SK-N-SH treated with all-trans-retinoic acid at 6 μM for 48 hours (cell line): ENCODE data around the gene TRPV4.
A peak's percentile ranks its signal among the peaks of the same experiment; 100 is the strongest.

Source experiments
- ATAC-seq: fragments of 200-7000 bp; cut with Tn5 transposase; 3 replicates; pipeline ENCODE4 v1.9.1; 2020; ENCODE audit warnings: mild to moderate bottlenecking, moderate library complexity
- ARNTL ChIP-seq: fragments of 450-650 bp; formaldehyde crosslinking; IDR thresholded peaks from 2 replicates; pipeline ENCODE4 v1.5.0; 2020; ENCODE audit warnings: low read depth, mild to moderate bottlenecking, moderate library complexity, borderline replicate concordance
- BACH2 ChIP-seq: fragments of 250-450 bp; sonication (Bioruptor Pico); IDR thresholded peaks from 2 replicates; pipeline ENCODE4 v1.9.0; 2021; ENCODE audit warnings: mild to moderate bottlenecking, borderline replicate concordance
- CSDC2 ChIP-seq: fragments of 250-450 bp; sonication (Bioruptor Pico); IDR thresholded peaks from 2 replicates; pipeline ENCODE4 v1.5.0; 2020; ENCODE audit warnings: mild to moderate bottlenecking, moderate library complexity
- GLIS3 ChIP-seq: fragments of 250-450 bp; sonication (Bioruptor Pico); IDR thresholded peaks from 2 replicates; pipeline ENCODE4 v1.5.0; 2020; ENCODE audit warnings: mild to moderate bottlenecking, moderate library complexity
- ISL1 ChIP-seq: fragments of 250-450 bp; sonication (Bioruptor Pico); IDR thresholded peaks from 2 replicates; pipeline ENCODE4 v2.1.2; 2022; ENCODE audit warnings: mild to moderate bottlenecking, moderate library complexity
- OSR1 ChIP-seq: fragments of 250-450 bp; sonication (Bioruptor Pico); IDR thresholded peaks from 2 replicates; pipeline ENCODE4 v1.8.0; 2022; ENCODE audit warnings: moderate library complexity, mild to moderate bottlenecking, inconsistent platforms
- PATZ1 ChIP-seq: fragments of 250-450 bp; sonication (Bioruptor Pico); IDR thresholded peaks from 2 replicates; pipeline ENCODE4 v1.8.0; 2020; ENCODE audit warnings: mild to moderate bottlenecking, moderate library complexity, borderline replicate concordance
- POU6F1 ChIP-seq: fragments of 250-450 bp; sonication (Bioruptor Pico); IDR thresholded peaks from 2 replicates; pipeline ENCODE4 v1.8.0; 2021; ENCODE audit warnings: low read depth, mild to moderate bottlenecking, moderate library complexity, borderline replicate concordance
- PPARA ChIP-seq: fragments of 250-450 bp; sonication (Bioruptor Pico); IDR thresholded peaks from 2 replicates; pipeline ENCODE4 v1.5.0; 2020; ENCODE audit warnings: mild to moderate bottlenecking, borderline replicate concordance
- RARB ChIP-seq: fragments of 250-450 bp; sonication (Bioruptor Pico); IDR thresholded peaks from 2 replicates; pipeline ENCODE4 v1.8.0; 2021; ENCODE audit warnings: mild to moderate bottlenecking, moderate library complexity
- SNAI2 ChIP-seq: fragments of 250-450 bp; sonication (Bioruptor Pico); IDR thresholded peaks from 2 replicates; pipeline ENCODE4 v1.5.0; 2020; ENCODE audit warnings: mild to moderate bottlenecking, moderate library complexity
- TCF4 ChIP-seq: fragments of 250-450 bp; sonication (Bioruptor Pico); IDR thresholded peaks from 2 replicates; pipeline ENCODE4 v1.8.0; 2021; ENCODE audit warnings: mild to moderate bottlenecking, moderate library complexity, borderline replicate concordance
- TOX ChIP-seq: fragments of 250-450 bp; sonication (Bioruptor Pico); IDR thresholded peaks from 2 replicates; pipeline ENCODE4 v1.8.0; 2021; ENCODE audit warnings: mild to moderate bottlenecking, moderate library complexity, borderline replicate concordance
- TSHZ2 ChIP-seq: fragments of 250-450 bp; sonication (Bioruptor Pico); IDR thresholded peaks from 2 replicates; pipeline ENCODE4 v1.5.0; 2020; ENCODE audit warnings: mild to moderate bottlenecking, moderate library complexity
- ZC3H10 ChIP-seq: fragments of 250-450 bp; sonication (Bioruptor Pico); IDR thresholded peaks from 2 replicates; pipeline ENCODE4 v1.5.1; 2021; ENCODE audit warnings: mild to moderate bottlenecking, moderate library complexity
- ZFP30 ChIP-seq: fragments of 450-650 bp; formaldehyde crosslinking; IDR thresholded peaks from 2 replicates; pipeline ENCODE4 v1.5.0; 2022; ENCODE audit warnings: mild to moderate bottlenecking, moderate library complexity
- ZNF565 ChIP-seq: fragments of 450-650 bp; formaldehyde crosslinking; conservative IDR thresholded peaks from 2 replicates; pipeline ENCODE4 v1.5.0; 2020; ENCODE audit warnings: low read depth, mild to moderate bottlenecking, moderate library complexity
- ZNF70 ChIP-seq: fragments of 450-650 bp; formaldehyde crosslinking; IDR thresholded peaks from 2 replicates; pipeline ENCODE4 v1.5.0; 2020; ENCODE audit warnings: mild to moderate bottlenecking, moderate library complexity
- ZNF8 ChIP-seq: fragments of 450-650 bp; formaldehyde crosslinking; IDR thresholded peaks from 2 replicates; pipeline ENCODE4 v1.5.0; 2020; ENCODE audit warnings: mild to moderate bottlenecking, moderate library complexity
- TF ChIP-seq, protein P1 (sequence below): fragments of 250-450 bp; sonication (Bioruptor Pico); IDR thresholded peaks from 2 replicates; pipeline ENCODE4 v1.5.1; 2020; ENCODE audit warnings: low read depth, mild to moderate bottlenecking, moderate library complexity
- TF ChIP-seq, protein P2 (sequence below): fragments of 250-450 bp; sonication (Bioruptor Pico); IDR thresholded peaks from 2 replicates; pipeline ENCODE4 v1.5.1; 2021; ENCODE audit warnings: mild to moderate bottlenecking, moderate library complexity

TRPV4 gene

GRCh38 chr12:109836916-109837315 is 3.7 kb upstream of the TRPV4 start (continued):
- no peak for TF ChIP-seq POU6F1

DNA sequence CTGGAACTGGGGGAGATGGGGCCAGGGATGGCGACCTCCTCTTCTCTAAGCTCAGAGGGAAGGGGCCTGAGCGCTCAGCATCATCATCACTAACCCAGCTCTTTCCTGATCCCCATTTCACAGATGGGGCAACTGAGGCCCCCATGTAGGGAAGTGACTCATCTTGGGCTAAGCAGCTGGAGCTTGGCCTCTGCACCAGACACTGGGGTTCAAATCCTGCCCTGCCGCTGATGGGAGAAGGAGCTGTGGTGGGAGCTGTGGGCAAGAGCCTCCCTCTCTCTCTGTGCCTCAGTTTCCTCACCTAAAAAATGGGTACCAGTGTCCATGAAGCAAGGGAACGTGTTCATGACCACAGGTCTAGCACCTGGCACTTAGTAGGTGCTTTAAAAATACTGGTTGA is 2.6 kb upstream of the TRPV4 start:
- TF ChIP-seq ZNF565 (CRISPR knock-in tag), result no peak
- TF ChIP-seq ZFP30 (CRISPR knock-in tag), result no peak
- no peak for TF ChIP-seq PATZ1
- no peak for TF ChIP-seq PPARA (CRISPR knock-in tag)
- no peak for TF ChIP-seq ARNTL (CRISPR knock-in tag)
- TF ChIP-seq RARB (CRISPR knock-in tag), result no peak
- TF ChIP-seq TOX (CRISPR knock-in tag), result no peak
- no peak for TF ChIP-seq ISL1 (CRISPR knock-in tag)
- TF ChIP-seq, all 23 proteins: peak for 0
- ATAC-seq, result no peak

GRCh38 chr12:109832541-109833306 is 474 bp downstream of the TRPV4 start:
- TF ChIP-seq ZNF565 (CRISPR knock-in tag), result no peak
- TF ChIP-seq, protein P1, sequence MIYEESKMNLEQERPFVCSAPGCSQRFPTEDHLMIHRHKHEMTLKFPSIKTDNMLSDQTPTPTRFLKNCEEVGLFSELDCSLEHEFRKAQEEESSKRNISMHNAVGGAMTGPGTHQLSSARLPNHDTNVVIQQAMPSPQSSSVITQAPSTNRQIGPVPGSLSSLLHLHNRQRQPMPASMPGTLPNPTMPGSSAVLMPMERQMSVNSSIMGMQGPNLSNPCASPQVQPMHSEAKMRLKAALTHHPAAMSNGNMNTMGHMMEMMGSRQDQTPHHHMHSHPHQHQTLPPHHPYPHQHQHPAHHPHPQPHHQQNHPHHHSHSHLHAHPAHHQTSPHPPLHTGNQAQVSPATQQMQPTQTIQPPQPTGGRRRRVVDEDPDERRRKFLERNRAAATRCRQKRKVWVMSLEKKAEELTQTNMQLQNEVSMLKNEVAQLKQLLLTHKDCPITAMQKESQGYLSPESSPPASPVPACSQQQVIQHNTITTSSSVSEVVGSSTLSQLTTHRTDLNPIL, result no peak
- no peak for TF ChIP-seq ZC3H10 (CRISPR knock-in tag)
- no peak for TF ChIP-seq TSHZ2 (CRISPR knock-in tag)
- no peak for TF ChIP-seq POU6F1
- TF ChIP-seq ZNF8 (CRISPR knock-in tag), result no peak
- TF ChIP-seq RARB (CRISPR knock-in tag), result no peak
- peak; percentile 8; the same call in 1 of the 3 replicates for ATAC-seq

- ATAC-seq, result 0 out of 3 replicates have a peak, but pooled peaks have one; percentile 7
- no peak for TF ChIP-seq ARNTL (CRISPR knock-in tag)
- TF ChIP-seq PATZ1, result no peak
- TF ChIP-seq ZNF70 (CRISPR knock-in tag), result no peak
- TF ChIP-seq TCF4 (CRISPR knock-in tag), result no peak
- no peak for TF ChIP-seq ZFP30 (CRISPR knock-in tag)
- TF ChIP-seq, protein P2, sequence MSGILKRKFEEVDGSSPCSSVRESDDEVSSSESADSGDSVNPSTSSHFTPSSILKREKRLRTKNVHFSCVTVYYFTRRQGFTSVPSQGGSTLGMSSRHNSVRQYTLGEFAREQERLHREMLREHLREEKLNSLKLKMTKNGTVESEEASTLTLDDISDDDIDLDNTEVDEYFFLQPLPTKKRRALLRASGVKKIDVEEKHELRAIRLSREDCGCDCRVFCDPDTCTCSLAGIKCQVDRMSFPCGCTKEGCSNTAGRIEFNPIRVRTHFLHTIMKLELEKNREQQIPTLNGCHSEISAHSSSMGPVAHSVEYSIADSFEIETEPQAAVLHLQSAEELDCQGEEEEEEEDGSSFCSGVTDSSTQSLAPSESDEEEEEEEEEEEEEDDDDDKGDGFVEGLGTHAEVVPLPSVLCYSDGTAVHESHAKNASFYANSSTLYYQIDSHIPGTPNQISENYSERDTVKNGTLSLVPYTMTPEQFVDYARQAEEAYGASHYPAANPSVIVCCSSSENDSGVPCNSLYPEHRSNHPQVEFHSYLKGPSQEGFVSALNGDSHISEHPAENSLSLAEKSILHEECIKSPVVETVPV (CRISPR knock-in tag), result no peak
- TF ChIP-seq RARB (CRISPR knock-in tag), result no peak
- TF ChIP-seq ZNF565 (CRISPR knock-in tag), result no peak
- TF ChIP-seq SNAI2 (CRISPR knock-in tag), result no peak
- no peak for TF ChIP-seq GLIS3 (CRISPR knock-in tag)
- no peak for TF ChIP-seq OSR1 (CRISPR knock-in tag)
- TF ChIP-seq CSDC2 (CRISPR knock-in tag), result no peak
- no peak for TF ChIP-seq POU6F1
- no peak for TF ChIP-seq BACH2 (CRISPR knock-in tag)
Measured at GRCh38 chr12:109831929-109832328, 1.3 kb downstream of the TRPV4 start.
